HEK293T (cell line): ENCODE results near the gene PLCD1.
"Not testable (repeated sequence)": the region's sequence is repeated elsewhere in the genome, so short reads cannot be mapped to it uniquely, and the experiment has no call there.

ENCODE experiments used
- ARNT ChIP-seq: fragments of 450-650 bp; IDR thresholded peaks from 2 replicates; pipeline ENCODE4 v1.6.1; 2017; ENCODE audit warnings: mild to moderate bottlenecking
- BHLHE40 ChIP-seq: fragments of 450-650 bp; IDR thresholded peaks from 2 replicates; pipeline ENCODE4 v1.6.1; 2016; ENCODE audit warnings: mild to moderate bottlenecking, moderate library complexity, borderline replicate concordance
- ELF4 ChIP-seq: fragments of 450-650 bp; IDR thresholded peaks from 2 replicates; pipeline ENCODE4 v1.6.1; 2017; ENCODE audit warnings: antibody characterized with exemption
- FOXA1 ChIP-seq: fragments of 450-650 bp; IDR thresholded peaks from 2 replicates; pipeline ENCODE4 v1.6.1; 2016; ENCODE audit warnings: mild to moderate bottlenecking
- FOXK2 ChIP-seq: fragments of 450-650 bp; IDR thresholded peaks from 2 replicates; pipeline ENCODE4 v1.6.1; 2016; ENCODE audit warnings: mild to moderate bottlenecking
- FOXM1 ChIP-seq: fragments of 450-650 bp; IDR thresholded peaks from 2 replicates; pipeline ENCODE4 v1.6.1; 2017; ENCODE audit warnings: mild to moderate bottlenecking, borderline replicate concordance
- HDGF ChIP-seq: fragments of 450-650 bp; IDR thresholded peaks from 2 replicates; pipeline ENCODE4 v1.6.1; 2017; ENCODE audit warnings: antibody characterized with exemption, borderline replicate concordance
- LEF1 ChIP-seq: fragments of 450-650 bp; IDR thresholded peaks from 2 replicates; pipeline ENCODE4 v1.6.1; 2017; ENCODE audit warnings: mild to moderate bottlenecking, borderline replicate concordance
- NFRKB ChIP-seq: fragments of 450-650 bp; IDR thresholded peaks from 2 replicates; pipeline ENCODE4 v1.6.1; 2016; ENCODE audit warnings: mild to moderate bottlenecking, moderate library complexity
- SP1 ChIP-seq: fragments of 450-650 bp; IDR thresholded peaks from 2 replicates; pipeline ENCODE4 v1.6.1; 2017
- TARDBP ChIP-seq: fragments of 450-650 bp; IDR thresholded peaks from 2 replicates; pipeline ENCODE4 v1.6.1; 2016
- ZNF384 ChIP-seq: fragments of 450-650 bp; IDR thresholded peaks from 2 replicates; pipeline ENCODE4 v1.6.1; 2016

DNA sequence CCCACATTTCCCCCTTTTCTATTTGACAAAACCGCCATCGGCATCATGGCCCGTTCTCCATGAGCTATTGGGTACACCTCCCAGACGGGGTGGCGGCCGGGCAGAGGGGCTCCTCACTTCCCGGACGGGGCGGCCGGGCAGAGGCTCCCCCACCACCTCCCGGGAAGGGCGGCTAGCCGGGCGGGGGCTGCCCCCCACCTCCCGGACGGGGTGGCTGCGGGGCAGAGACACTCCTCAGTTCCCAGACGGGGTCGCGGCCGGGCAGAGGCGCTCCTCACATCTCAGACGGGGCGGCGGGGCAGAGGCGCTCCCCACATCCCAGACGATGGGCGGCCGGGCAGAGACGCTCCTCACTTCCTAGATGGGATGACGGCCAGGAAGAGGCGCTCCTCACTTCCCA lies 35.0 kb upstream of the PLCD1 start:
- not testable (repeated sequence) for TF ChIP-seq ARNT, FOXM1, NFRKB, ELF4, LEF1, HDGF, FOXK2, FOXA1, ZNF384, TARDBP, BHLHE40, SP1
